Breast epithelium (tissue), 4 donors: ENCODE measurements around the gene BBS9. TPM values are rescaled to one million over a fixed set of nuclear protein-coding genes. Genes with fewer than 3 reads are reported as not detected.

Experiments used
- DNase-seq, 2 donors: peaks; one replicate each; pipeline ENCODE4 v3.0.0-alpha.2; 2019; ENCODE audit warnings: low spot score in 2 of 2
- H3K27ac ChIP-seq, 2 donors: fragments of 200-600 bp; sonication (generic) in 1 of 2; one replicate each; pipeline ENCODE4 v1.5.1; 2016 to 2019; ENCODE audit warnings: mild to moderate bottlenecking in 1 of 2
- H3K27me3 ChIP-seq, 2 donors: fragments of 200-600 bp; sonication (generic) in 1 of 2; one replicate each; pipeline versions ENCODE4 v1.5.1 to v1.6.0; 2017 to 2019; ENCODE audit warnings: control low read depth in 1 of 2, mild to moderate bottlenecking in 1 of 2
- H3K36me3 ChIP-seq: fragments of 200-600 bp; one replicate; pipeline ENCODE4 v1.5.1; 2019
- H3K4me1 ChIP-seq, 2 donors: fragments of 200-600 bp; sonication (generic); one replicate each; pipeline ENCODE4 v1.5.1; 2016 to 2019; ENCODE audit warnings: control low read depth in 1 of 2
- H3K4me3 ChIP-seq, 3 donors: fragments of 200-600 bp; sonication (generic); 1 replicate in 2 of 3; 2 replicates in 1 of 3; pipeline ENCODE4 v1.5.1; 2016 to 2019; ENCODE audit warnings: mild to moderate bottlenecking in 3 of 3, moderate library complexity in 2 of 3
- H3K9me3 ChIP-seq, 2 donors: fragments of 200-600 bp; sonication (generic) in 1 of 2; one replicate each; pipeline ENCODE4 v1.5.1; 2016 to 2019; ENCODE audit warnings: control low read depth in 1 of 2
- POLR2A ChIP-seq: fragments of 450-650 bp; IDR thresholded peaks from one replicate; pipeline ENCODE4 v1.6.1; 2016; ENCODE audit warnings: antibody characterized with exemption, mild to moderate bottlenecking, moderate library complexity
- POLR2AphosphoS5 ChIP-seq, 3 donors: sonication (generic); formaldehyde crosslinking; IDR thresholded peaks; one replicate each; pipeline ENCODE4 v1.6.1; 2017; ENCODE audit warnings: antibody characterized with exemption in 3 of 3
- intact Hi-C: fragments of 100-400 bp; cut with DNase I; formaldehyde crosslinking; loops from one replicate; pipeline ENCODE4 v1.15.1; 2023; ENCODE audit warnings: low total_unique reads
- total RNA-seq, 3 donors: library from RNA; depleted of rRNA; stranded (reverse); fragments of >200 nt; gene quantifications; one replicate each; pipeline ENCODE4 v1.1.0, GENCODE V29; 2016
- TF ChIP-seq, protein P1 (sequence below), 3 donors: fragments of 450-650 bp; IDR thresholded peaks; one replicate each; pipeline ENCODE4 v1.5.1; 2016 to 2017; ENCODE audit warnings: antibody characterized with exemption in 3 of 3, mild to moderate bottlenecking in 3 of 3, moderate library complexity in 3 of 3

The BBS9 gene
- total RNA-seq, 3 donors from 2014 or later = 27.4 to 49.5 (median 43.6) TPM

DNA sequence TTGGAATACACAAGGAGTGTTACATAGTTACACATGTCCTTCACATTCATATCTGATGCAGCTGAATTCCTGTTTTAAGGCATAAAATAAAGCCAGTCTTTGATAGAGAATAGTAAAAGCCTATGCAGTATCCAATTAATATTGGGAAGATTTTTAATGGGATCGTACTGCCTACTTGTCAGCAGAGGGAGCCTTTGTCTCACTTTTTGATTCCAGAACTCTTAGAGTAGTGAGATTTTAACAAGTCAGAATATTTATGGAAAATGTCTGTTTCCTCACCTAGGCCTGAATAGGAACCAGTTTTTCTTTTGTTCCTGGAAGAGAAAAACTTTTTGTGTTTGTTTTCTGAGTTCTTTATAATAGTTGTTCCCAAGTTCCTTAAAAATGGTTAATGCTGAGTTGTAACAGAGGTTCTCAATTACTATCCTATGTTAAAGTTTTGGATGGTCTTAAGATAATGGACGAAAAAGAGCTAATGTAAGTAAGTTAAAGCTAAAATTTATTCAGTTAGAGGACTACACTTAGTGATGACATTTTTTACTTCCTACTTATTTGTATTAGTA lies 114.0 kb downstream of the BBS9 start:
- Histone ChIP-seq H3K27me3 (no peaks in the 10 kb centered on the region), H3K27ac (no peak overlapping the region), H3K36me3 (no peaks in the 10 kb centered on the region), H3K4me3 (no peak overlapping the region), H3K9me3 (no peaks in the 10 kb centered on the region), H3K4me1 (no peaks in the 10 kb centered on the region)
- intact Hi-C loops = no loop called here
- DNase-seq = no peak
- TF ChIP-seq, protein P1, sequence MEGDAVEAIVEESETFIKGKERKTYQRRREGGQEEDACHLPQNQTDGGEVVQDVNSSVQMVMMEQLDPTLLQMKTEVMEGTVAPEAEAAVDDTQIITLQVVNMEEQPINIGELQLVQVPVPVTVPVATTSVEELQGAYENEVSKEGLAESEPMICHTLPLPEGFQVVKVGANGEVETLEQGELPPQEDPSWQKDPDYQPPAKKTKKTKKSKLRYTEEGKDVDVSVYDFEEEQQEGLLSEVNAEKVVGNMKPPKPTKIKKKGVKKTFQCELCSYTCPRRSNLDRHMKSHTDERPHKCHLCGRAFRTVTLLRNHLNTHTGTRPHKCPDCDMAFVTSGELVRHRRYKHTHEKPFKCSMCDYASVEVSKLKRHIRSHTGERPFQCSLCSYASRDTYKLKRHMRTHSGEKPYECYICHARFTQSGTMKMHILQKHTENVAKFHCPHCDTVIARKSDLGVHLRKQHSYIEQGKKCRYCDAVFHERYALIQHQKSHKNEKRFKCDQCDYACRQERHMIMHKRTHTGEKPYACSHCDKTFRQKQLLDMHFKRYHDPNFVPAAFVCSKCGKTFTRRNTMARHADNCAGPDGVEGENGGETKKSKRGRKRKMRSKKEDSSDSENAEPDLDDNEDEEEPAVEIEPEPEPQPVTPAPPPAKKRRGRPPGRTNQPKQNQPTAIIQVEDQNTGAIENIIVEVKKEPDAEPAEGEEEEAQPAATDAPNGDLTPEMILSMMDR (IDR thresholded peaks at IDR 0.05) = peak in 2 of 3 donors; percentile 35 to 70
- TF ChIP-seq POLR2AphosphoS5 (IDR thresholded peaks at IDR 0.05) (no peak), POLR2A (no peak)

DNA sequence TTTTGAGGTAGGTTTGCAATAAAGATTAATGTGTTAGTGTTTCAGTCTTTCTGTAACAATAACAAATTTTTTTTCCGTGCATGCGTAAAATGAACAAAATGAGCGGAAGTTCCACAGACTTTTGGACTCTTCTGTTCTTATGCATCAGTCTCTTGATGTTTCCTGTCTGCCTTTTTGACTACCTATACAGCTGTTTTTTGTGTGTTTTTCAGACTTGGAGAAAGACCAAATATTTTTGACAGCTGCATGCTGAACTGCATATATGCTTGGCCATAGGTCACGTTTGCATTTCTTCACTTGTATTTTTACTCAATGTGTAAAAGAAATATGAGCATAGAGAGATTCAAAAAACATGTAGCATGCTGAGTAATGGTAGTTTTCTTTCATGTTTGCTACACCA lies 119.3 kb downstream of the BBS9 start:
- no peaks in the 10 kb centered on the region for H3K9me3 ChIP-seq
- no peaks in the 10 kb centered on the region for H3K4me1 ChIP-seq
- TF ChIP-seq POLR2AphosphoS5 (IDR thresholded peaks at IDR 0.05) (no peak), POLR2A (no peak)
- TF ChIP-seq, protein P1 (IDR thresholded peaks at IDR 0.05) = no peak
- H3K27ac ChIP-seq = no peak overlapping the region
- DNase-seq = no peak
- no peaks in the 10 kb centered on the region for H3K36me3 ChIP-seq
- no peaks in the 10 kb centered on the region for H3K27me3 ChIP-seq
- intact Hi-C loops = no loop called here
- H3K4me3 ChIP-seq = no peak overlapping the region

DNA sequence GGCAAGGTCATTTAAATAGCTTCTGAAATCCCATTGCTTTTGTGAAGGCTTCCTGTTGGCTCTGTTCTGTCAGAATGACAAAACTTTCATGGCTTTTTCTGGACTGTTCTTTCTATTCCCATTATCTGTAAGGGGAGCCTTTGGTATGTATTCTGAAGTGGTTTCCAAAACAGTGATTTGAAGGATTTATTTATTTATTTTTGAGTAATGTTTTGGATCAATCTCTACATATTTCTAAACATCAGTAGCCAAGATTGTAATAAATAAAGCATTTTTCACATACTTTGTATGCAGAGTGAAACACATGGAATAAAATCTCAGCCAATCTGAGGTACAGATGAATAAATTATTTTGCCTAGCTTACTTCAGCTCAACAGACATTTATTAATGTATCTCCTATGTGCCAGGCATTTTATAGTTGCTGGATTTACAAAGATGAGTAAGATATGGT lies 121.1 kb downstream of the BBS9 start:
- Histone ChIP-seq H3K4me1 (no peaks in the 10 kb centered on the region), H3K27ac (no peak overlapping the region), H3K27me3 (no peaks in the 10 kb centered on the region), H3K9me3 (no peaks in the 10 kb centered on the region), H3K36me3 (no peaks in the 10 kb centered on the region), H3K4me3 (no peak overlapping the region)
- TF ChIP-seq POLR2AphosphoS5 (IDR thresholded peaks at IDR 0.05) (no peak), POLR2A (no peak)
- TF ChIP-seq, protein P1 (IDR thresholded peaks at IDR 0.05) = no peak
- no peak for DNase-seq
- intact Hi-C loops = no loop called here

DNA sequence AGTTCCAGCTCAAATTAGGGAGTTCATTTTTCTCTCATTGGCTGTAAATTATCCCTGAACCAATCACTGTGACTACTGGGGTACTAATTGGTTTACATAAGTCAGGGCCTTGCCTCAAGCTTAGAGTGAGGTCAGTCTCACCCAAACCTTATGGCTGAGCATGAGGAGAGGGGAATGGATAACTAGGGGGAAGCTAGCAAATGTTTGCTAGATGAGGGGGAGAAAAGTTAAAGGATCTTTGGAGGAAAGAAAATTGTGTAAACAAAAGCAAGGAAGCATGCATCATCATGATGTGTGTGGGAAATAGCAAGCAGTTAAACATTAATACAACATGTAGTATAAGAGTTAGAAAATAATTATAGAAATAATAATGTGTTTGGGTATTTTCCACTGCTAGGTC lies 121.9 kb downstream of the BBS9 start:
- Histone ChIP-seq H3K27ac (no peak overlapping the region), H3K36me3 (no peaks in the 10 kb centered on the region), H3K9me3 (no peaks in the 10 kb centered on the region), H3K4me3 (no peak overlapping the region), H3K4me1 (no peaks in the 10 kb centered on the region), H3K27me3 (no peaks in the 10 kb centered on the region)
- no peak for DNase-seq
- intact Hi-C loops = no loop called here
- TF ChIP-seq POLR2AphosphoS5 (IDR thresholded peaks at IDR 0.05) (no peak), POLR2A (no peak)
- TF ChIP-seq, protein P1 (IDR thresholded peaks at IDR 0.05) = no peak

DNA sequence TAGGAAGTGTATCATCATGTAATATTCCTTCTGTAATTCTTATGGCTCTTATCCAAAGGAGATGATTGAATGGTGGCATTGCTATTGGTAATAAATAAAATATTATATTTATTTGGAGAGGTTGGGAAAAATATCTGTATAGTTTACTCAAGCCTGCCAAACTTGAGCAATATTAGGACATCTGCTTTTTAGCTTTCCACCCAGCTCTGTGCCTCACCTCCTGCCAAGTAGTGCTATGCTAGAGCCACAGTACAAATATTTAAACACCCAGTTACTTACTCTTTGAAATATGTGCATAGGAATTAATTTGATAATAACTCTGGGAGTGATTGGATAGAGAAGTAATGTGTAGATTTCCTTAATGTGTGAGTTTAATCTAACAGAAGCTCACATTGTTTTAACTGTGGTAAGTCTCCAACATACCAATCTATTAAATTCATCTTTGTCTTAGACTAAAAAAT lies 129.2 kb downstream of the BBS9 start:
- H3K27me3 ChIP-seq = no peaks in the 10 kb centered on the region
- H3K27ac ChIP-seq = no peak overlapping the region
- TF ChIP-seq POLR2AphosphoS5 (IDR thresholded peaks at IDR 0.05) (no peak), POLR2A (no peak)
- TF ChIP-seq, protein P1 (IDR thresholded peaks at IDR 0.05) = no peak
- no peaks in the 10 kb centered on the region for H3K4me1 ChIP-seq
- H3K4me3 ChIP-seq = no peak overlapping the region
- no peaks in the 10 kb centered on the region for H3K36me3 ChIP-seq
- DNase-seq = no peak
- H3K9me3 ChIP-seq = no peaks in the 10 kb centered on the region
- intact Hi-C loops = no loop called here
